Measurements from ENCODE around the gene FOXN1.
"Not testable (repeated sequence)": the region's sequence is repeated elsewhere in the genome, so short reads cannot be mapped to it uniquely, and the experiment has no call there.

Gene FOXN1
- total RNA-seq: 0 to 0.25 (median 0) reads per million in 9 experiments

- Mint-ChIP-seq H3K27ac (no peak within 1 kb of the TSS), H3K4me3 (no peak within 1 kb of the TSS), H3K9me3 (no peaks in the 10 kb centered on the region), H3K27me3 (peaks cover 57 to 70% of the 10 kb centered on the region in 2 donors), H3K36me3 (ENCODE audit: insufficient read depth) (peaks cover 3% of the 10 kb centered on the region), H3K4me1 (ENCODE audit: low read depth in 2 of 2) (no peaks in the 10 kb centered on the region)
- ATAC-seq (replicated peaks) (no peak), DNase-seq (no peak)
Measured at GRCh38 chr17:28505986-28506665, at the start of gene FOXN1. FOXN1 (plus strand) TSS chr17:28506348; CDS start chr17:28523970, 17,622 bp downstream.

GRCh38 chr17:28457890-28458289, 48.3 kb upstream of the FOXN1 start:
- H3K4me1 Mint-ChIP-seq (ENCODE audit: low read depth in 2 of 2): no peaks in the 10 kb centered on the region
- no peak overlapping the region for H3K27ac Mint-ChIP-seq
- H3K36me3 Mint-ChIP-seq (ENCODE audit: insufficient read depth): no peaks in the 10 kb centered on the region
- DNase-seq (no peak), ATAC-seq (replicated peaks) (no peak)
- no peaks in the 10 kb centered on the region for H3K9me3 Mint-ChIP-seq
- no peak overlapping the region for H3K4me3 Mint-ChIP-seq
- peaks cover 9 to 14% of the 10 kb centered on the region in 2 donors for H3K27me3 Mint-ChIP-seq

- ATAC-seq (replicated peaks); H3K4me3 Mint-ChIP-seq; H3K9me3 Mint-ChIP-seq; H3K36me3 Mint-ChIP-seq (ENCODE audit: insufficient read depth); H3K27ac Mint-ChIP-seq; DNase-seq; H3K4me1 Mint-ChIP-seq (ENCODE audit: low read depth in 2 of 2): not testable (repeated sequence)
- peaks cover 18 to 24% of the 10 kb centered on the region in 2 donors for H3K27me3 Mint-ChIP-seq
Measured at GRCh38 chr17:28458881-28459280, 47.3 kb upstream of the FOXN1 start.

- no peak overlapping the region for H3K27ac Mint-ChIP-seq
- ATAC-seq (replicated peaks): no peak
- no peak for DNase-seq
- H3K36me3 Mint-ChIP-seq (ENCODE audit: insufficient read depth): peaks cover 2% of the 10 kb centered on the region
- peaks cover 30 to 33% of the 10 kb centered on the region in 2 donors for H3K27me3 Mint-ChIP-seq
- H3K4me1 Mint-ChIP-seq (ENCODE audit: low read depth in 2 of 2): no peaks in the 10 kb centered on the region
- H3K9me3 Mint-ChIP-seq: no peaks in the 10 kb centered on the region
- H3K4me3 Mint-ChIP-seq: no peak overlapping the region
Measured at GRCh38 chr17:28460901-28461300, 45.2 kb upstream of the FOXN1 start.

GRCh38 chr17:28466001-28466400, 40.1 kb upstream of the FOXN1 start:
- Mint-ChIP-seq H3K36me3 (ENCODE audit: insufficient read depth) (peaks cover 2% of the 10 kb centered on the region), H3K27me3 (peaks cover 36 to 48% of the 10 kb centered on the region in 2 donors), H3K4me1 (ENCODE audit: low read depth in 2 of 2) (no peaks in the 10 kb centered on the region), H3K9me3 (no peaks in the 10 kb centered on the region), H3K27ac (no peak overlapping the region), H3K4me3 (no peak overlapping the region)
- ATAC-seq (replicated peaks) (no peak), DNase-seq (no peak)

- H3K27ac Mint-ChIP-seq: no peak overlapping the region
- H3K9me3 Mint-ChIP-seq: no peaks in the 10 kb centered on the region
- DNase-seq (no peak), ATAC-seq (replicated peaks) (no peak)
- no peak overlapping the region for H3K4me3 Mint-ChIP-seq
- no peaks in the 10 kb centered on the region for H3K4me1 Mint-ChIP-seq (ENCODE audit: low read depth in 2 of 2)
- H3K27me3 Mint-ChIP-seq: peaks cover 30 to 48% of the 10 kb centered on the region in 2 donors
- peaks cover 2% of the 10 kb centered on the region for H3K36me3 Mint-ChIP-seq (ENCODE audit: insufficient read depth)
Measured at GRCh38 chr17:28466521-28467048, 39.6 kb upstream of the FOXN1 start.

- ATAC-seq (replicated peaks): no peak
- H3K4me1 Mint-ChIP-seq (ENCODE audit: low read depth in 2 of 2): no peaks in the 10 kb centered on the region
- H3K4me3 Mint-ChIP-seq: no peak overlapping the region
- peaks cover 2% of the 10 kb centered on the region for H3K36me3 Mint-ChIP-seq (ENCODE audit: insufficient read depth)
- no peaks in the 10 kb centered on the region for H3K9me3 Mint-ChIP-seq
- H3K27ac Mint-ChIP-seq: no peak overlapping the region
- H3K27me3 Mint-ChIP-seq: peaks cover 25 to 44% of the 10 kb centered on the region in 2 donors
- no peak for DNase-seq
Measured at GRCh38 chr17:28467456-28468025, 38.6 kb upstream of the FOXN1 start.

- not testable (repeated sequence) for H3K27ac Mint-ChIP-seq; H3K4me1 Mint-ChIP-seq (ENCODE audit: low read depth in 2 of 2); DNase-seq; H3K36me3 Mint-ChIP-seq (ENCODE audit: insufficient read depth); H3K4me3 Mint-ChIP-seq; H3K9me3 Mint-ChIP-seq; ATAC-seq (replicated peaks)
- H3K27me3 Mint-ChIP-seq: peaks cover 18 to 37% of the 10 kb centered on the region in 2 donors
Measured at GRCh38 chr17:28468033-28468735, 38.0 kb upstream of the FOXN1 start.

- DNase-seq: no peak
- ATAC-seq (replicated peaks): no peak
- H3K36me3 Mint-ChIP-seq (ENCODE audit: insufficient read depth): no peaks in the 10 kb centered on the region
- no peak overlapping the region for H3K4me3 Mint-ChIP-seq
- no peak overlapping the region for H3K27ac Mint-ChIP-seq
- peaks cover 12 to 31% of the 10 kb centered on the region in 2 donors for H3K27me3 Mint-ChIP-seq
- H3K4me1 Mint-ChIP-seq (ENCODE audit: low read depth in 2 of 2): no peaks in the 10 kb centered on the region
- no peaks in the 10 kb centered on the region for H3K9me3 Mint-ChIP-seq
Measured at GRCh38 chr17:28468781-28469180, 37.4 kb upstream of the FOXN1 start.

- DNase-seq: no peak
- H3K4me1 Mint-ChIP-seq (ENCODE audit: low read depth in 2 of 2): no peaks in the 10 kb centered on the region
- peaks cover 8 to 26% of the 10 kb centered on the region in 2 donors for H3K27me3 Mint-ChIP-seq
- H3K4me3 Mint-ChIP-seq: no peak overlapping the region
- no peak overlapping the region for H3K27ac Mint-ChIP-seq
- H3K36me3 Mint-ChIP-seq (ENCODE audit: insufficient read depth): no peaks in the 10 kb centered on the region
- H3K9me3 Mint-ChIP-seq: no peaks in the 10 kb centered on the region
- no peak for ATAC-seq (replicated peaks)
Measured at GRCh38 chr17:28469376-28469775, 36.8 kb upstream of the FOXN1 start.

GRCh38 chr17:28470266-28470913, 35.8 kb upstream of the FOXN1 start:
- DNase-seq (no peak), ATAC-seq (replicated peaks) (no peak)
- no peaks in the 10 kb centered on the region for H3K9me3 Mint-ChIP-seq

GRCh38 chr17:28470914-28471366, 35.2 kb upstream of the FOXN1 start:
- no peaks in the 10 kb centered on the region for H3K9me3 Mint-ChIP-seq
- H3K27me3 Mint-ChIP-seq: peaks cover 10 to 15% of the 10 kb centered on the region in 2 donors
- H3K27ac Mint-ChIP-seq: no peak overlapping the region
- no peak for DNase-seq
- H3K36me3 Mint-ChIP-seq (ENCODE audit: insufficient read depth): no peaks in the 10 kb centered on the region
- no peak for ATAC-seq (replicated peaks)
- H3K4me1 Mint-ChIP-seq (ENCODE audit: low read depth in 2 of 2): peaks cover 0 to 6% of the 10 kb centered on the region in 2 donors
- no peak overlapping the region for H3K4me3 Mint-ChIP-seq

More at GRCh38 chr17:28470266-28470913, 35.8 kb upstream of the FOXN1 start:
- Mint-ChIP-seq H3K27ac (no peak overlapping the region), H3K4me3 (no peak overlapping the region), H3K27me3 (peaks cover 8 to 20% of the 10 kb centered on the region in 2 donors), H3K4me1 (ENCODE audit: low read depth in 2 of 2) (peaks cover 0 to 3% of the 10 kb centered on the region in 2 donors), H3K36me3 (ENCODE audit: insufficient read depth) (no peaks in the 10 kb centered on the region)
